ENCODE results near the gene RABGAP1. TPM values are rescaled to one million over a fixed set of nuclear protein-coding genes. Genes with fewer than 3 reads are reported as not detected.
"Not testable (repeated sequence)": the region's sequence is repeated elsewhere in the genome, so short reads cannot be mapped to it uniquely, and the experiment has no call there.

The RABGAP1 gene
- total RNA-seq = 10 to 100 TPM; 24.2 to 27.0 TPM

DNA sequence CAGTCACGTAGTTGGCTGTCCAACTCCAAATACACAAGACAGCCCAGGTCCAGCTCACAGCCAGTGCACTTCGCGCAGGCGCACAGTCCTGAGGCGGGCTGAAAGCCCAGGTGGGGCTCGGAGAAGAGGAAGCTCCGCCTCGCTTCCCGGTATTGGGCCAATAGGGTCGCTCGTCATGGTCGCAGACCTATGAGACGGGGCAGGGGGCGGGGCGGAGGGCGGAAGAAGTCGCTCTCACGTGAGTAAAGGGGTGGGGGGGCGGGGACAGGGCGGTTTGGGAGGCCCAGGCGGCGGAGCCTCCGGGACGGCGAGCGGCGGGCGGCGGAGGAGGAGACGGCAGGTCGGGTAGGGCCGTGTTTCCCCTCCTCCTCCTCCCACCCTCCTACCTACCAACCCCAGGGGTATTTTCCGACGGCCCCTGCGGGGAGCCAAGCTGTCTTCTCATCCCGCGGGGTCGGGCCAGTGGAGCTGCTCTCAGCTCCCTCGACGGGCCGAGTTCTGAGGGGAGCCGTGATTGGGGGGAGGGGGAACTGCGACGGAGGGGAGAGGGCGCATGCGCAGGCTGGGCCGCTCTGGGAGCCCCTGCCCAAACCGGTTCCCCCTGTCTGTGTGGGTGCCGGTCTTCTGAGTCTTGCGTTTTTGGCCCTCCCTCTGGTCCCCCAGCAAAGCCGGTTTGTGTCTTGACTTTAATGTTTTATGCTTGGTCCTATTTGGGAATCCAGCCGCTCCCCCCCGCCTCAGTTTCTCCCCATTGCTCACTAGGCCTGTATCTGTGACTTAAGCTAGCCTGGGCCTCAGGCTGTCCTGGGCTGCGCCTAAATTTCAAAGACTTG lies at the start of gene RABGAP1:
Gene RABGAP1 (plus strand): TSS at position 272 of the 833 bp plus-strand sequence. CDS start 16,040 bp downstream, outside the sequence.
- Mint-ChIP-seq H3K36me3 (peaks cover 13% of the 10 kb centered on the region), H3K27me3 (no peaks in the 10 kb centered on the region), H3K27ac (peak within 1 kb of the TSS; percentile 82), H3K9me3 (ENCODE audit: low read depth) (no peaks in the 10 kb centered on the region), H3K4me3 (peak within 1 kb of the TSS; percentile 87), H3K4me1 (peaks cover 37% of the 10 kb centered on the region)
- CTCF ChIA-PET = interaction anchor here (0.9 to 2.5 kb wide), 3 partner anchors 9 to 28 kb away, joined by 3 to 14 read pairs (median 3); partner anchors contain the start of genes ZBTB26 and ZBTB6
- peak; percentile 99 for ATAC-seq
- peak; percentile 99 for DNase-seq

- CTCF ChIA-PET = interaction anchor here (0.7 to 2.1 kb wide), 4 partner anchors 11 to 451 kb away, joined by 3 to 9 read pairs (median 5); no protein-coding TSS in a partner anchor
- Mint-ChIP-seq H3K36me3 (peaks cover 36% of the 10 kb centered on the region), H3K27me3 (no peaks in the 10 kb centered on the region), H3K4me1 (peaks cover 34% of the 10 kb centered on the region), H3K4me3 (no peak overlapping the region), H3K27ac (peak overlapping the region; percentile 47), H3K9me3 (ENCODE audit: low read depth) (no peaks in the 10 kb centered on the region)
- DNase-seq = no peak
- ATAC-seq = no peak
Observed at GRCh38 chr9:122897969-122898368, 42.9 kb upstream of the RABGAP1 start.

DNA sequence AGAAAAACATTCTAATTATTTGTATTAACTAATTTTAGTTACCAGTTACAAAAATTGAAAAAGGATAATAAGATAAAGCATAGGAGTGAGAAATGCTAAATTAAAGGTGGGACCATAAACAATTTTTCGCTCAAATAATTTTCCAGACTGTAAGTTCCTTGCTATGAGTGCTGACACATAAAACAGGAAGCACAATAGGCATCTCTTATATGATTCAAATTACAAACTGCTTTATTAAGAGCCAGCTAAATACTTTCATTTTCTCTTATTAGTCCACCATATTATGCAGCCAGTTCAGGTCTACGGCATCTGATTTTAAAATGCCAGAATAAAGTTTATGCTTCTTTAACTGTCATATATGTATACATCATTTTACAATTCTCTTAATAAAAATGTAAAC lies 40.0 kb upstream of the RABGAP1 start:
- CTCF ChIA-PET = interaction anchor here (0.8 to 2.0 kb wide), 4 partner anchors 72 to 107 kb away, joined by 3 to 5 read pairs (median 4); partner anchors contain the start of gene PDCL
- Mint-ChIP-seq H3K36me3 (peaks cover 21% of the 10 kb centered on the region), H3K4me3 (peak overlapping the region; percentile 73), H3K27me3 (no peaks in the 10 kb centered on the region), H3K4me1 (peaks cover 36% of the 10 kb centered on the region), H3K27ac (peak overlapping the region; percentile 72), H3K9me3 (ENCODE audit: low read depth) (no peaks in the 10 kb centered on the region)
- ATAC-seq (no peak), DNase-seq (no peak)

GRCh38 chr9:122904466-122904822 lies 36.4 kb upstream of the RABGAP1 start:
- H3K9me3 Mint-ChIP-seq (ENCODE audit: low read depth) = no peaks in the 10 kb centered on the region
- CTCF ChIA-PET = interaction anchor here (0.7 to 2.8 kb wide), 7 partner anchors 8 to 445 kb away, joined by 3 to 10 read pairs (median 3); partner anchors contain the start of gene ZBTB6
- DNase-seq = peak; percentile 58
- peak overlapping the region; percentile 85 for H3K27ac Mint-ChIP-seq
- peaks cover 19% of the 10 kb centered on the region for H3K4me1 Mint-ChIP-seq
- H3K36me3 Mint-ChIP-seq = peaks cover 8% of the 10 kb centered on the region
- peak; percentile 18 for ATAC-seq
- H3K27me3 Mint-ChIP-seq = no peaks in the 10 kb centered on the region
- peak overlapping the region; percentile 88 for H3K4me3 Mint-ChIP-seq

DNA sequence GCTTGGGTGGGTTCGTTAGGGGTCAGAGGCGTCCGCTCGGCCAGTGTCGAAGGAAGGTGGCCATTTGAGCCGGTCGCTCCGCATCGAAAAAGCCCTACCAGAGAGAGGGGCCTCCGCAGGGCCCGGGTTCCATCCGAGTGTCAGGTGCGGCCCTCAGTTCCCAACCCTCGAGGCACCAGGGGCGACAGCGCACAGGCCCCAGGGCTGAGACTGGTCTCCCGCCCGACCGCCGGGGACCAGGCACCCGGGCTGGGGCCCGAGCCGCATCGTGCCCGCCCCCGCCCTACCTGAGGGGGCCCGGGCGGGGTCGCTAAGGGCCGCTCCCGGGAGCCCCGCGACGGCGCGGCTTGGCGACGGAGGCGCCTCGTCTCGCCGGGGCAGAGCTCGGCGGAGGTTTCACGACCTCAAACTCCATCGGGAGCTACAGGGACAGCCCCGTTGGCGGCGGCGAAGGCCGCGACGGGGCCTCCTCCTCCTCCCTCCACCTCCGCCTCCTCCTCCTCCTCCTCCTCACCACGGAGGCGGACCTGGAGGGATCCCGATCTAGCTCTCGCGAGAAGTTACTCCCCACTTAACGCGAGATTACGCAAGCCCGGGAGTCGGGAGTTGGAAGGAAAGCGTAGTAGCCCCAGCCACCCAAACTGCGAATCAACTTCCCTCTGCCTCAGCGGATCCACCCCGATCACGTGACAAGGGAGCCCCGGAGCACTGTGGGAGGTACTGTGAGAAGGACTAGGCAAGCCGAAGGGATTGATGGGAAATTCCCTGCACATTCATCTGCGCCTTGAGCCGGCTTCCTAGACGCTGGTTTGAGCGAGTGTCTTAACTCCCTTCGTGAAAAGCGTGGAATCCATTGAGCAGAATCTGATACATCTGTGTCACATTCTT lies 35.8 kb upstream of the RABGAP1 start, which contains the start of gene RC3H2:
Gene RC3H2 (minus strand): TSS at position 537 of the 888 bp plus-strand sequence. CDS start 7,850 bp downstream, outside the sequence.
- H3K9me3 Mint-ChIP-seq (ENCODE audit: low read depth) = no peaks in the 10 kb centered on the region
- peak within 1 kb of the TSS; percentile 88 for H3K4me3 Mint-ChIP-seq
- ATAC-seq = peak; percentile 90
- CTCF ChIA-PET = interaction anchor here (1.4 to 2.8 kb wide), 4 partner anchors 27 to 444 kb away, joined by 3 to 10 read pairs (median 4); no protein-coding TSS in a partner anchor
- peaks cover 18% of the 10 kb centered on the region for H3K4me1 Mint-ChIP-seq
- H3K36me3 Mint-ChIP-seq = peaks cover 10% of the 10 kb centered on the region
- peak; percentile 99 for DNase-seq
- peak within 1 kb of the TSS; percentile 88 for H3K27ac Mint-ChIP-seq
- H3K27me3 Mint-ChIP-seq = no peaks in the 10 kb centered on the region

DNA sequence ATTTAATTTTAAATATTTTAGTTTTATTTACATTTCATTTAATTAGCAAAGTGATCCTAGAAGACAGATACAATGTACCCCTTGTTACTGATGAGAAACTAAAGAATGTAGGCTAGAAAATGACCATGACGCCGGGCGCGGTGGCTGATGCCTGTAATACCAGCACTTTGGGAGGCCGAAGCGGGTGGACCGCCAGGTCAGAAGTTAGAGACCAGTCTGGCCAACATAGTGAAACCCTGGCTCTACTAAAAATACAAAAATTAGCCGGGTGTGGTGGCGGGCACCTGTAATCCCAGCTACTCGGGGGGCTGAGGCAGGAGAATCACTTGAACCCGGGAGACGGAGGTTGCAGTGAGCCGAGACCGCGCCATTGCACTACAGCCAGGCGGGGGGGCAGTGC lies 34.7 kb upstream of the RABGAP1 start:
- CTCF ChIA-PET = interaction anchor here (1.4 to 2.8 kb wide), 2 partner anchors 71 to 443 kb away, joined by 4 to 10 read pairs; no protein-coding TSS in a partner anchor
- not testable (repeated sequence) for ATAC-seq; H3K27me3 Mint-ChIP-seq; H3K27ac Mint-ChIP-seq; H3K9me3 Mint-ChIP-seq (ENCODE audit: low read depth); H3K4me3 Mint-ChIP-seq; DNase-seq
- Mint-ChIP-seq H3K36me3 (peaks cover 18% of the 10 kb centered on the region), H3K4me1 (peaks cover 23% of the 10 kb centered on the region)

DNA sequence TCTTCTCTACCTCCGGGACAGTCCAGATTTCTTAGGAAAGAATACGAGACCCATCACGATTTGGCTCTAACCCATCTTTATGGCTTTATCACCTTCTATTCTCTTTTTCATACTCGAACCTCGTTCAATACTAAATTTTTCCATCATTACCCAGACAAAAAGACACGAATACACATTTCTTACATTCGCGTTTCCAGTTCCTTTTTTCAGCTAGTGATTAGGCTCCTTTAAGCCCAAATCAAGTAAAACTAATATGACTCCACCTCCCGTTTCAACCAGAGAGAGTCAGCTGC lies 28.2 kb upstream of the RABGAP1 start:
- Mint-ChIP-seq H3K36me3 (peaks cover 30% of the 10 kb centered on the region), H3K4me3 (peak overlapping the region; percentile 100), H3K9me3 (ENCODE audit: low read depth) (no peaks in the 10 kb centered on the region), H3K27me3 (no peaks in the 10 kb centered on the region), H3K27ac (peak overlapping the region; percentile 99), H3K4me1 (peaks cover 32% of the 10 kb centered on the region)
- DNase-seq (no peak), ATAC-seq (peak; percentile 3)
- CTCF ChIA-PET = interaction anchor here (0.7 to 2.7 kb wide), 6 partner anchors 9 to 437 kb away, joined by 3 to 14 read pairs (median 6); partner anchors contain the start of genes RABGAP1 and ZBTB26

DNA sequence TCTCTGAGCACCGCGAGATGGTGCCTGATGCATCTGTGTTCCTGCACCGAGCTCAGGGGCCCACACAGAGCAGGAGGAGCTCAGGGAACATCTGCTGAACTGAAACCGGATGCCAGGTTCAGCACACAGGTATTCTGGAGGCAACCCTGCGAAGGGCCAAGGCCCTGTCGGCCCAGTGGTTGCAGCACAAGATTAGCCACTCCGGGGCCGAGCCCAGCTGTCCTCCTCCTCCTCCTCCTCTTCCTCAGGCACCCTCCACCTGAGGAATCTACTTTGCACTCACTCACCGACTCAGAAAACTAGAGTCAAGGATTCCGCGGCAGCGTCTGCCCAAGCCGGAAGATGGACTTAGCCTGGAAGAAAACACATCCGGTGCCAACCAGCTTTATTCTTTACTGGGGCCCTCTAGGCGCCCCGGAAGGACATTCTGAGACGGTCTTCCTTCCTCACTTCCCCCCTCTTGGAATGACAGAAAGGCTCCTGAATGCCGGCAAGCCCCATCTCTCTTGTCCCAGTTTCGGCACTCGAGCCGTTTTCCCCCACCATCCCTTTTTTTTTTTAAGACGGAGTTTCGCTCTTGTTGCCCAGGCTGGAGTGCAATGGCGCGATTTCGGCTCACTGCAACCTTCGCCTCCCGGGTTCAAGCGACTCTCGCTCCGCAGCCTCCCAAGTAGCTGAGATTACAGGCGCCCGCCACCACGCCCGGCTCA lies 27.7 kb upstream of the RABGAP1 start, which contains the start of gene ZBTB6:
Gene ZBTB6 (minus strand): TSS at position 360 of the 710 bp plus-strand sequence. CDS start 1,251 bp downstream, outside the sequence.
- CTCF ChIA-PET = interaction anchor here (0.7 to 2.7 kb wide), 7 partner anchors 10 to 436 kb away, joined by 3 to 14 read pairs (median 4); partner anchors contain the start of genes RABGAP1 and ZBTB26
- Mint-ChIP-seq H3K27me3 (no peaks in the 10 kb centered on the region), H3K4me3 (peak within 1 kb of the TSS; percentile 100), H3K27ac (peak within 1 kb of the TSS; percentile 99), H3K4me1 (peaks cover 32% of the 10 kb centered on the region), H3K9me3 (ENCODE audit: low read depth) (no peaks in the 10 kb centered on the region), H3K36me3 (peaks cover 26% of the 10 kb centered on the region)
- peak; percentile 84 for DNase-seq
- ATAC-seq = peak; percentile 95

GRCh38 chr9:122918310-122918709 lies 22.5 kb upstream of the RABGAP1 start:
- ATAC-seq = no peak
- H3K4me3 Mint-ChIP-seq = no peak overlapping the region
- CTCF ChIA-PET = no interaction called here
- no peaks in the 10 kb centered on the region for H3K9me3 Mint-ChIP-seq (ENCODE audit: low read depth)
- H3K27me3 Mint-ChIP-seq = no peaks in the 10 kb centered on the region
- H3K36me3 Mint-ChIP-seq = peaks cover 10% of the 10 kb centered on the region
- H3K4me1 Mint-ChIP-seq = peaks cover 5% of the 10 kb centered on the region
- DNase-seq = no peak
- no peak overlapping the region for H3K27ac Mint-ChIP-seq

DNA sequence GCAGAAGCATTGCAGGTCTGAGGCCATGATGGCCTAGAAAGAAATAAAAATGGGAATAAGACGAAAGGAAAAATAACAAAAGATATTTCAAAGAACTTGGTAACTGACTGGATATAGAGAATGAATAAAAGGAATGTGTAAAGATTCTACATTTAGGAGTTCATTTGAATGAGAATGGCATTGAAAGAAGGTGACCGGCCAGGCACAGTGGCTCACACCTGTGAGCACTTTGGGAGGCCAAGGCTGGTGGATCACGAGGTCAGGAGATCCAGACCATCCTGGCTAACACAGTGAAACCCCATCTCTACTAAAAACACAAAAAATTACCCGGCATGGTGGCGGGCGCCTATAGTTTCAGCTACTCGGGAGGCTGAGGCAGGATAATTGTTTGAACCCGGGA lies 18.1 kb upstream of the RABGAP1 start:
- Mint-ChIP-seq H3K27me3 (no peaks in the 10 kb centered on the region), H3K4me3 (no peak overlapping the region), H3K36me3 (peaks cover 10% of the 10 kb centered on the region), H3K27ac (no peak overlapping the region), H3K9me3 (ENCODE audit: low read depth) (no peaks in the 10 kb centered on the region), H3K4me1 (peaks cover 4% of the 10 kb centered on the region)
- no peak for DNase-seq
- CTCF ChIA-PET = no interaction called here
- no peak for ATAC-seq

GRCh38 chr9:122923947-122924346 lies 16.9 kb upstream of the RABGAP1 start:
- no peak overlapping the region for H3K27ac Mint-ChIP-seq
- ATAC-seq (no peak), DNase-seq (no peak)
- CTCF ChIA-PET = interaction anchor here (0.7 to 0.8 kb wide), 2 partner anchors 9 to 25 kb away, joined by 3 read pairs; no protein-coding TSS in a partner anchor
- peaks cover 4% of the 10 kb centered on the region for H3K4me1 Mint-ChIP-seq
- no peaks in the 10 kb centered on the region for H3K9me3 Mint-ChIP-seq (ENCODE audit: low read depth)
- no peak overlapping the region for H3K4me3 Mint-ChIP-seq
- H3K36me3 Mint-ChIP-seq = peaks cover 10% of the 10 kb centered on the region
- no peaks in the 10 kb centered on the region for H3K27me3 Mint-ChIP-seq

DNA sequence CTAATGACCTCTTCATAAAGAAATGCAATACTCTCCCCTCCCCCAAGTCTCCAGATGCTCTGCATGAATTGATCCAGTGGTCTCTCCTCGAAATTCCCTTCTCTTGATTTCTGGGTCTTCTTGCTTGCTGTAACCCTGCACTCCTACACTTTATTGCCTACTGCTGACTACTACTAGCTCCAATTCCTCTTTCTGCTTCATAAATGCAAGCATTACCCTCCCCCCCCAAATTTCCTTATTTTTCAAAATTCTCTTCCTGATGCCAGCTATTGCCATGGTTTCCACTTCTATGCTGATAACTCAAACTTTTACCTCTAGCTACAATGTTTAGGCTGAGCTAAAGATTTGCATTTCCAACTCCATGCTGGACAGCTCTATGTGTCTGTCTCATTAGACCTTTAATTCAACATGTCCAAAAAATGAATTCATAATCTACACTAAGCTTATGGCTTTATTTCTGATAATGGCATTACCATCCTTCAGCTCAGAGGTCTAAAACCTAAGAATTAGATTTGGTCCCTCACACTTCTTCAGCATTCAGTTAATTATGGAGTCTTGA lies 10.9 kb upstream of the RABGAP1 start:
- DNase-seq = no peak
- H3K9me3 Mint-ChIP-seq (ENCODE audit: low read depth) = no peaks in the 10 kb centered on the region
- CTCF ChIA-PET = interaction anchor here (1.1 to 2.5 kb wide), 3 partner anchors 11 to 420 kb away, joined by 3 to 14 read pairs (median 3); partner anchors contain the start of genes RABGAP1 and ZBTB6

More for the DNA sequence above, 10.9 kb upstream of the RABGAP1 start:
- Mint-ChIP-seq H3K36me3 (peaks cover 5% of the 10 kb centered on the region), H3K4me1 (peaks cover 10% of the 10 kb centered on the region), H3K27me3 (no peaks in the 10 kb centered on the region), H3K27ac (no peak overlapping the region), H3K4me3 (no peak overlapping the region)
- ATAC-seq = no peak
